ENCODE measurements around the gene ZNF366.
"Not testable (repeated sequence)": the region's sequence is repeated elsewhere in the genome, so short reads cannot be mapped to it uniquely, and the experiment has no call there.

ZNF366 gene

DNA sequence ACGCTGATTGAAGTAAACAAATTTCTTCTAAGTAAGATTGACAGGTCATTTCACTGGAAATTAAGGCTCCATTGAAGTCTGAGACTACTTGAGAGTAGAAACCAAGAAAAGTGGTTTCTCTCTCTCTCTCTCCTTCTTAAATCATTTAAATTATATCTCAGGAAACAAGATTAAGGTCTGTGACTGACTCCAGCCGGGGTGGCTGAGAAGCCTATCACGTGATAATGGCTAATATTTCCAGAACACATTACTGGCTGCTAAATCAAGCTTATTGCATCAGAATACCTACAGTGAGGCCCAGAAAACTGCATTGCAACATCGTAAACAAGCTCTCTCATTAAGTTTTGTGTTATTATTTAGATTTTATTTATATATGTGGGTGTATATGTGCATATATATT, 98.6 kb downstream of the ZNF366 start (continued):
- no peak for TF ChIP-seq ARNTL (CRISPR knock-in tag; IDR thresholded peaks at IDR 0.05; ENCODE audit: borderline replicate concordance, low read depth)
- no peak for TF ChIP-seq CREB5 (CRISPR knock-in tag; IDR thresholded peaks at IDR 0.05; ENCODE audit: low read depth)

DNA sequence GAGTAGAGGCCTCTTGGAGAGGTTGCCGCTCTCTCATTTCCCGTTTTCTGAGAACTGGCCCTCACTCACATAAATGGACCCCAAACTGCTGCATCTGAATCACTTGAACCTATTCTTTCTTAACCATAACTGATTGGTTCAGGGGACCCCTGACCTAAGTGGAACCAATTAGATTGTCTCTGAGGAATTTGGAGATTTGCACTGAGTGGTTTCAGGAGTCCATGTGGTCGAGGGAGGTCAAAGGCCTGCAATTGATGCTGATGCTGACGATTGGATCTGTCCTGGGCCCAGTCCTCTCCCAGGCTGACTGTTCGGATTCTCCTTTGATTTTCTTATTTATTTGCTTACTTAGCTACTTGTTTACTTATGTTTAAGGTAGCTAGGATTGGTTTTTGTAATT, 99.1 kb downstream of the ZNF366 start:
- TF ChIP-seq GLIS3 (CRISPR knock-in tag; IDR thresholded peaks at IDR 0.05) (no peak), PPARA (CRISPR knock-in tag; IDR thresholded peaks at IDR 0.05; ENCODE audit: borderline replicate concordance) (no peak), ARNTL (CRISPR knock-in tag; IDR thresholded peaks at IDR 0.05; ENCODE audit: borderline replicate concordance, low read depth) (no peak), ZFP30 (CRISPR knock-in tag; IDR thresholded peaks at IDR 0.05) (no peak), ZFP3 (CRISPR knock-in tag; IDR thresholded peaks at IDR 0.05) (no peak), ISL1 (CRISPR knock-in tag; IDR thresholded peaks at IDR 0.05) (no peak)
- TF ChIP-seq, protein P1, sequence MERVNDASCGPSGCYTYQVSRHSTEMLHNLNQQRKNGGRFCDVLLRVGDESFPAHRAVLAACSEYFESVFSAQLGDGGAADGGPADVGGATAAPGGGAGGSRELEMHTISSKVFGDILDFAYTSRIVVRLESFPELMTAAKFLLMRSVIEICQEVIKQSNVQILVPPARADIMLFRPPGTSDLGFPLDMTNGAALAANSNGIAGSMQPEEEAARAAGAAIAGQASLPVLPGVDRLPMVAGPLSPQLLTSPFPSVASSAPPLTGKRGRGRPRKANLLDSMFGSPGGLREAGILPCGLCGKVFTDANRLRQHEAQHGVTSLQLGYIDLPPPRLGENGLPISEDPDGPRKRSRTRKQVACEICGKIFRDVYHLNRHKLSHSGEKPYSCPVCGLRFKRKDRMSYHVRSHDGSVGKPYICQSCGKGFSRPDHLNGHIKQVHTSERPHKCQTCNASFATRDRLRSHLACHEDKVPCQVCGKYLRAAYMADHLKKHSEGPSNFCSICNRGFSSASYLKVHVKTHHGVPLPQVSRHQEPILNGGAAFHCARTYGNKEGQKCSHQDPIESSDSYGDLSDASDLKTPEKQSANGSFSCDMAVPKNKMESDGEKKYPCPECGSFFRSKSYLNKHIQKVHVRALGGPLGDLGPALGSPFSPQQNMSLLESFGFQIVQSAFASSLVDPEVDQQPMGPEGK (CRISPR knock-in tag; IDR thresholded peaks at IDR 0.05; ENCODE audit: borderline replicate concordance): no peak
- TF ChIP-seq, protein P2, sequence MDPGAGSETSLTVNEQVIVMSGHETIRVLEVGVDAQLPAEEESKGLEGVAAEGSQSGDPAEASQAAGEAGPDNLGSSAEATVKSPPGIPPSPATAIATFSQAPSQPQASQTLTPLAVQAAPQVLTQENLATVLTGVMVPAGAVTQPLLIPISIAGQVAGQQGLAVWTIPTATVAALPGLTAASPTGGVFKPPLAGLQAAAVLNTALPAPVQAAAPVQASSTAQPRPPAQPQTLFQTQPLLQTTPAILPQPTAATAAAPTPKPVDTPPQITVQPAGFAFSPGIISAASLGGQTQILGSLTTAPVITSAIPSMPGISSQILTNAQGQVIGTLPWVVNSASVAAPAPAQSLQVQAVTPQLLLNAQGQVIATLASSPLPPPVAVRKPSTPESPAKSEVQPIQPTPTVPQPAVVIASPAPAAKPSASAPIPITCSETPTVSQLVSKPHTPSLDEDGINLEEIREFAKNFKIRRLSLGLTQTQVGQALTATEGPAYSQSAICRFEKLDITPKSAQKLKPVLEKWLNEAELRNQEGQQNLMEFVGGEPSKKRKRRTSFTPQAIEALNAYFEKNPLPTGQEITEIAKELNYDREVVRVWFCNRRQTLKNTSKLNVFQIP (CRISPR knock-in tag; IDR thresholded peaks at IDR 0.05; ENCODE audit: borderline replicate concordance, low read depth): no peak

DNA sequence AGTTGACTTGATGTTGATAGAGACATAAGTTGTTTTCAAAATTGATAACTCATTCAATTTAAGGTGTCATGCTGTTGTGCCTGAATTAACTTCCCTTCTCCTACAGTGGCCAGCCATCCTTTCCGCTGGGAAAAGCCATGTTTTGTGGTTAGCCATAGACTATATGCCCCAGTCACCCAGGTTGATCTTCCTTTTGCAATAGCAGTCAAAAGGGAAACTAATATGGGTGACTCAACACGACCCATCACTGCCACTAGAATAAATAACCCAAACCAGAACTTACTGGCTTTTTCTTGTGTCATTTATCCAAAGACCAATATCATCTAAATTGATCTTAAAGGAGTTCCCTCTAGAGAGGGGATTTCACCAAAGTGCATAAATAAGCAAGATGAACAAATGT, 99.7 kb downstream of the ZNF366 start:
- no peak for ATAC-seq
- TF ChIP-seq OSR1 (CRISPR knock-in tag; IDR thresholded peaks at IDR 0.05): no peak
- TF ChIP-seq CREB5 (CRISPR knock-in tag; IDR thresholded peaks at IDR 0.05; ENCODE audit: low read depth): no peak
- TF ChIP-seq GLIS3 (CRISPR knock-in tag; IDR thresholded peaks at IDR 0.05): no peak
- TF ChIP-seq ZFP3 (CRISPR knock-in tag; IDR thresholded peaks at IDR 0.05): no peak
- TF ChIP-seq ARNTL (CRISPR knock-in tag; IDR thresholded peaks at IDR 0.05; ENCODE audit: borderline replicate concordance, low read depth): no peak
- TF ChIP-seq ZC3H10 (CRISPR knock-in tag; IDR thresholded peaks at IDR 0.05): no peak
- no peak for TF ChIP-seq RARB (CRISPR knock-in tag; IDR thresholded peaks at IDR 0.05)

More for the DNA sequence above, 99.1 kb downstream of the ZNF366 start:
- no peak for ATAC-seq

- ATAC-seq: no peak
- TF ChIP-seq BACH2 (CRISPR knock-in tag; IDR thresholded peaks at IDR 0.05; ENCODE audit: borderline replicate concordance) (no peak), ZFP30 (CRISPR knock-in tag; IDR thresholded peaks at IDR 0.05) (no peak), OSR1 (CRISPR knock-in tag; IDR thresholded peaks at IDR 0.05) (no peak), TCF4 (CRISPR knock-in tag; IDR thresholded peaks at IDR 0.05; ENCODE audit: borderline replicate concordance) (no peak), ESRRG (CRISPR knock-in tag; IDR thresholded peaks at IDR 0.05) (no peak), PPARA (CRISPR knock-in tag; IDR thresholded peaks at IDR 0.05; ENCODE audit: borderline replicate concordance) (no peak)
Measured at GRCh38 chr5:72407078-72407477, 100.1 kb downstream of the ZNF366 start.

DNA sequence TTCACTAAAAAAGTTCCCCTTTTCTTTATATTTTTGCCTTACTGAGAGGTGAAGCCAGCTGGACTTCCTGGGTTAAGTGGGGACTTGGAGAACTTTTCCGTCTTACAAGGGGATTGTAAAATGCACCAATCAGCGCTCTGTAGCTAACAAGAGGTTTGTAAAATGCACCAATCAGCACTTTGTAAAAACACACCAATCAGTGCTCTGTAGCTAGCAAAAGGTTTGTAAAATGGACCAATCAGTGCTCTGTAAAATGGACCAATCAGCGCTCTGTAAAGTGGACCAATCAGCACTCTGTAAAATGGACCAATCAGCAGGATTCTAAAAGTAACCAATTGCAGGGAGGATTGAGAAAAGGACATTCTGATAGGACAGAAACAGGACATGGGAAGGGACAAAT, 102.4 kb downstream of the ZNF366 start:
- not testable (repeated sequence) for ATAC-seq

DNA sequence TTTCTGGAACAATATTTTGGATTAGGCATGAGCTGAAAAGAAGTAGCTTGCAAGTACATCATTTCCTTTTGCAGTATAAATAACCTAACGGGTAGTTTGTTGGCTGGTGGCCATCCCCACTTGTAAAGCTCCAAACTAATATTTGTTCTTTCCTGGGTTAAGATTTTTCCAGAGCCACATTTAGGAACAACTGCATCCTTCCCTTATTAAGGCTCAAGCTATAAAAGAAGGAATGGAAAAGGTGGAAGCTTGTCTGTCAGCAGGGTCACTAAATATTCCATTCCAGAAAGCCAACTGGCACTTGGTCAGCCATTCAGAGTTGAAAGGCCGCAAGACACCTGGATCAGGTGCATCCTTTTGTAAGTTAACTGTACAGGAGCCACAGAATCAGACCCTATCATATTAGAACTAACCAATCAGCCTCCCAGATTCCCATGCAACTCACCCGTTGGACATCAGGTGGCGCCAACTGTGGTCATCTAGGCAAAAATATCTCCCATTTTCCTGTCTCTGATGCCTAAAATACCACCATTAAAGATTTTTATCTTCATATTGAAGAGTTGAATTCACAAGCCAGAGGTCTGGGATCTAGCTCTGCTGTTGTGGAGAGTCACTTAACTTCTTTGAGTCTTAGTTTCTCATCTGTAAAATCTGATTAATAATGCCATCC, 104.1 kb downstream of the ZNF366 start:
- ATAC-seq: no peak
- no peak for TF ChIP-seq CSDC2 (CRISPR knock-in tag; IDR thresholded peaks at IDR 0.05)
- TF ChIP-seq ZC3H10 (CRISPR knock-in tag; IDR thresholded peaks at IDR 0.05): no peak
- TF ChIP-seq OSR1 (CRISPR knock-in tag; IDR thresholded peaks at IDR 0.05): no peak
- no peak for TF ChIP-seq CREB5 (CRISPR knock-in tag; IDR thresholded peaks at IDR 0.05; ENCODE audit: low read depth)
- TF ChIP-seq PPARA (CRISPR knock-in tag; IDR thresholded peaks at IDR 0.05; ENCODE audit: borderline replicate concordance): no peak
- TF ChIP-seq RARB (CRISPR knock-in tag; IDR thresholded peaks at IDR 0.05): no peak
- TF ChIP-seq ESRRG (CRISPR knock-in tag; IDR thresholded peaks at IDR 0.05): no peak
- TF ChIP-seq SNAI2 (CRISPR knock-in tag; IDR thresholded peaks at IDR 0.05): no peak
- TF ChIP-seq CSRNP3 (CRISPR knock-in tag; IDR thresholded peaks at IDR 0.05): no peak
- TF ChIP-seq, protein P3, sequence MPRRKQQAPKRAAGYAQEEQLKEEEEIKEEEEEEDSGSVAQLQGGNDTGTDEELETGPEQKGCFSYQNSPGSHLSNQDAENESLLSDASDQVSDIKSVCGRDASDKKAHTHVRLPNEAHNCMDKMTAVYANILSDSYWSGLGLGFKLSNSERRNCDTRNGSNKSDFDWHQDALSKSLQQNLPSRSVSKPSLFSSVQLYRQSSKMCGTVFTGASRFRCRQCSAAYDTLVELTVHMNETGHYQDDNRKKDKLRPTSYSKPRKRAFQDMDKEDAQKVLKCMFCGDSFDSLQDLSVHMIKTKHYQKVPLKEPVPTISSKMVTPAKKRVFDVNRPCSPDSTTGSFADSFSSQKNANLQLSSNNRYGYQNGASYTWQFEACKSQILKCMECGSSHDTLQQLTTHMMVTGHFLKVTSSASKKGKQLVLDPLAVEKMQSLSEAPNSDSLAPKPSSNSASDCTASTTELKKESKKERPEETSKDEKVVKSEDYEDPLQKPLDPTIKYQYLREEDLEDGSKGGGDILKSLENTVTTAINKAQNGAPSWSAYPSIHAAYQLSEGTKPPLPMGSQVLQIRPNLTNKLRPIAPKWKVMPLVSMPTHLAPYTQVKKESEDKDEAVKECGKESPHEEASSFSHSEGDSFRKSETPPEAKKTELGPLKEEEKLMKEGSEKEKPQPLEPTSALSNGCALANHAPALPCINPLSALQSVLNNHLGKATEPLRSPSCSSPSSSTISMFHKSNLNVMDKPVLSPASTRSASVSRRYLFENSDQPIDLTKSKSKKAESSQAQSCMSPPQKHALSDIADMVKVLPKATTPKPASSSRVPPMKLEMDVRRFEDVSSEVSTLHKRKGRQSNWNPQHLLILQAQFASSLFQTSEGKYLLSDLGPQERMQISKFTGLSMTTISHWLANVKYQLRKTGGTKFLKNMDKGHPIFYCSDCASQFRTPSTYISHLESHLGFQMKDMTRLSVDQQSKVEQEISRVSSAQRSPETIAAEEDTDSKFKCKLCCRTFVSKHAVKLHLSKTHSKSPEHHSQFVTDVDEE (CRISPR knock-in tag; IDR thresholded peaks at IDR 0.05): no peak
- TF ChIP-seq BACH2 (CRISPR knock-in tag; IDR thresholded peaks at IDR 0.05; ENCODE audit: borderline replicate concordance): no peak
- TF ChIP-seq GLIS3 (CRISPR knock-in tag; IDR thresholded peaks at IDR 0.05): no peak

Measured in SK-N-SH treated with all-trans-retinoic acid at 6 μM for 48 hours (cell line).